Keratinocyte (primary cell): ENCODE data around the gene TP63. TPM values are rescaled to one million over a fixed set of nuclear protein-coding genes. Genes with fewer than 3 reads are reported as not detected.

Experiments
- DNase-seq: peaks from one replicate; pipeline ENCODE4 v3.0.0-alpha.2; 2011; ENCODE audit warnings: low read depth, missing footprints, low spot score
- FAIRE-seq: peaks from 2 replicates; lab custom pipeline; 2011; peaks lifted over from hg19 to GRCh38; lab: Jason Lieb, UNC
- H2AFZ ChIP-seq: 2 replicates; pipeline ENCODE4 v1.6.0; 2012; ENCODE audit warnings: low read length, control low read depth, inconsistent platforms; ENCODE audit not compliant: control insufficient read depth
- H3K27ac ChIP-seq: 2 replicates; pipeline ENCODE4 v1.5.1; 2011; ENCODE audit warnings: low read length; ENCODE audit not compliant: control insufficient read depth, insufficient read depth
- H3K27me3 ChIP-seq: 3 replicates; pipeline ENCODE4 v1.6.0; 2011; ENCODE audit warnings: low read length; ENCODE audit not compliant: control insufficient read depth, insufficient read depth; ENCODE audit errors: extremely low read depth
- H3K36me3 ChIP-seq, 2 experiments: 2 replicates in 1 of 2; 3 replicates in 1 of 2; pipeline ENCODE4 v1.5.1; 2011; ENCODE audit warnings: low read length in 2 of 2, mild to moderate bottlenecking in 1 of 2; ENCODE audit not compliant: control insufficient read depth in 2 of 2, insufficient read depth in 2 of 2; ENCODE audit errors: extremely low read depth in 1 of 2
- H3K4me1 ChIP-seq: 3 replicates; pipeline ENCODE4 v1.5.1; 2011; ENCODE audit warnings: low read length; ENCODE audit not compliant: control insufficient read depth, insufficient read depth; ENCODE audit errors: extremely low read depth
- H3K4me2 ChIP-seq: 3 replicates; pipeline ENCODE4 v1.6.0; 2011; ENCODE audit warnings: low read depth, low read length; ENCODE audit not compliant: control insufficient read depth, insufficient read depth; ENCODE audit errors: extremely low read depth
- H3K4me3 ChIP-seq, 3 experiments: fragments of 200-600 bp in 1 of 3; sonication (generic) in 1 of 3; 2 replicates in 2 of 3; 3 replicates in 1 of 3; pipeline ENCODE4 v1.5.1; 2011 to 2016; ENCODE audit warnings: low read length in 3 of 3, mild to moderate bottlenecking in 3 of 3, control low read depth in 2 of 3, inconsistent platforms in 1 of 3, low read depth in 1 of 3, mixed read lengths in 1 of 3, mixed run types in 1 of 3, moderate library complexity in 1 of 3; ENCODE audit not compliant: control insufficient read depth in 2 of 3, insufficient read depth in 2 of 3; ENCODE audit errors: extremely low read depth in 1 of 3
- H3K79me2 ChIP-seq: 2 replicates; pipeline ENCODE4 v1.6.0; 2012; ENCODE audit warnings: low read length; ENCODE audit not compliant: control insufficient read depth, insufficient read depth
- H3K9ac ChIP-seq: 3 replicates; pipeline ENCODE4 v1.6.0; 2011; ENCODE audit warnings: low read length; ENCODE audit not compliant: control insufficient read depth, insufficient read depth; ENCODE audit errors: extremely low read depth
- H3K9me1 ChIP-seq: 3 replicates; pipeline ENCODE4 v1.6.0; 2011; ENCODE audit warnings: low read length; ENCODE audit not compliant: control insufficient read depth, insufficient read depth; ENCODE audit errors: extremely low read depth
- H3K9me3 ChIP-seq: 2 replicates; pipeline ENCODE4 v1.5.1; 2012; ENCODE audit warnings: low read depth, low read length; ENCODE audit not compliant: control insufficient read depth
- H4K20me1 ChIP-seq: 3 replicates; pipeline ENCODE4 v1.6.0; 2011; ENCODE audit warnings: low read length; ENCODE audit not compliant: control insufficient read depth, insufficient read depth; ENCODE audit errors: extremely low read depth
- EZH2 ChIP-seq: IDR thresholded peaks from one replicate; pipeline ENCODE4 v1.6.1; 2012; ENCODE audit warnings: inconsistent platforms, mild to moderate bottlenecking, low read length, moderate library complexity
- dilution Hi-C: fragments of 300-500 bp; cut with MboI; formaldehyde crosslinking; loops from one replicate; pipeline ENCODE4 v1.7.0; 2020; ENCODE audit warnings: low sequenced_read_pairs; ENCODE audit not compliant: extremely low pct_ligation_motif_present
- polyA plus RNA-seq, 5 experiments: library from polyadenylated mRNA; depleted of rRNA in 3 of 5; stranded (reverse) in 3 of 5; stranded (forward) in 1 of 5; unstranded in 1 of 5; fragments of >200 nt; gene quantifications; 1 replicate in 1 of 5; 2 replicates in 3 of 5; 3 replicates in 1 of 5; pipeline versions ENCODE4 v1.2.1 to v1.2.3, GENCODE V29; 2011 to 2012; ENCODE audit warnings: missing spikeins in 2 of 5, low read depth in 1 of 5, low replicate concordance in 1 of 5
- TF ChIP-seq, protein P1 (sequence below), 3 experiments: IDR thresholded peaks in 1 of 3; conservative IDR thresholded peaks in 1 of 3; optimal IDR thresholded peaks in 1 of 3; 2 replicates in 2 of 3; 3 replicates in 1 of 3; pipeline versions ENCODE3 to v1.5.1; 2011; ENCODE audit warnings: low read length in 3 of 3, mild to moderate bottlenecking in 3 of 3, moderate library complexity in 2 of 3, control low read depth in 1 of 3, inconsistent platforms in 1 of 3; ENCODE audit not compliant: insufficient read depth in 2 of 3; ENCODE audit errors: extremely low read depth in 1 of 3

TP63 gene
- polyA plus RNA-seq, 1 donor (not counting 4 experiments of a cell fraction or from before 2014, with no cell fraction given), result 214 TPM

DNA sequence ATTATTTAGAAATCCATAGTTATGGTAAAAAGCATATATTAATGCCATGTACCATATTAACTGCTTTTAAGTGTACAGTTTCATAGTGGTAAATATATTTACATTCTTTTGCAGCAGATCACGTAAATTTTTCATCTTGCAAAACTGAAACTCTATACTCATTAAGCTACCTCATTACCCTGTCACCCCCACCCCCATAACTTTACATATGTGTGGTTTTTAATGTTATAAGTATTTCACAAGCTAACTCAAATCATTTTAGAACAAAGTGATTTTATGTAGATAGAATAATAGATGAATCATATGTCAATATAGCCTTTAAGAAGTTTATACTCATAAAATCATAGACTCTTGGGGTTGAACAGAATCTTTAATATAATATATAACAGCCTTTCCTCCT lies 7.1 kb upstream of the TP63 start:
- H4K20me1 ChIP-seq, result no peaks in the 10 kb centered on the region
- dilution Hi-C loops, result no loop called here

DNA sequence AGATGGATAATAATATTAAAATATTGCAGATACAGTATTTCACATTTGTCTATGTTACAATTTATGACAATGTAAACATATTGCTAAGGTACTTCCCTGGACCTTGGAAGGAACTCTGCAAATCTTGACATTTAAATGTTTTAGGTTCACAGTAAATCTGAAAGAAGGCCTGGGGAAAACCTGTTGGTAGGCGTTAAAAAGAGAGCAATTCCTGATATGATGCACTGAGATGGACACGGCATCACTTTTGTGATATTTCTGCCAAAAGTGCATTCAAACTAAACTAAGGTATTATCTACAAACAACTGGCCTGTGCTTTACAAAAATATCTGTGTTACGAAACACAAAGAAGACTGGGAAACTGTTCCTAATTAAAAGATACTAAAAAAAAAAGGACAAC lies 6.1 kb upstream of the TP63 start:
- dilution Hi-C loops, result no loop called here
- DNase-seq (no peak), FAIRE-seq (no peak)
- Histone ChIP-seq H3K36me3 (no peaks in the 10 kb centered on the region), H3K9ac (no peak overlapping the region), H4K20me1 (no peaks in the 10 kb centered on the region), H3K4me3 (no peak overlapping the region), H3K79me2 (no peaks in the 10 kb centered on the region), H3K9me3 (no peaks in the 10 kb centered on the region), H3K4me2 (no peak overlapping the region), H3K9me1 (no peaks in the 10 kb centered on the region), H2AFZ (no peak overlapping the region), H3K27me3 (no peaks in the 10 kb centered on the region), H3K27ac (no peak overlapping the region), H3K4me1 (no peaks in the 10 kb centered on the region)
- TF ChIP-seq, protein P1, sequence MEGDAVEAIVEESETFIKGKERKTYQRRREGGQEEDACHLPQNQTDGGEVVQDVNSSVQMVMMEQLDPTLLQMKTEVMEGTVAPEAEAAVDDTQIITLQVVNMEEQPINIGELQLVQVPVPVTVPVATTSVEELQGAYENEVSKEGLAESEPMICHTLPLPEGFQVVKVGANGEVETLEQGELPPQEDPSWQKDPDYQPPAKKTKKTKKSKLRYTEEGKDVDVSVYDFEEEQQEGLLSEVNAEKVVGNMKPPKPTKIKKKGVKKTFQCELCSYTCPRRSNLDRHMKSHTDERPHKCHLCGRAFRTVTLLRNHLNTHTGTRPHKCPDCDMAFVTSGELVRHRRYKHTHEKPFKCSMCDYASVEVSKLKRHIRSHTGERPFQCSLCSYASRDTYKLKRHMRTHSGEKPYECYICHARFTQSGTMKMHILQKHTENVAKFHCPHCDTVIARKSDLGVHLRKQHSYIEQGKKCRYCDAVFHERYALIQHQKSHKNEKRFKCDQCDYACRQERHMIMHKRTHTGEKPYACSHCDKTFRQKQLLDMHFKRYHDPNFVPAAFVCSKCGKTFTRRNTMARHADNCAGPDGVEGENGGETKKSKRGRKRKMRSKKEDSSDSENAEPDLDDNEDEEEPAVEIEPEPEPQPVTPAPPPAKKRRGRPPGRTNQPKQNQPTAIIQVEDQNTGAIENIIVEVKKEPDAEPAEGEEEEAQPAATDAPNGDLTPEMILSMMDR (optimal IDR thresholded peaks at IDR 0.05 in 1 of 3, IDR thresholded peaks at IDR 0.05 in 1 of 3, conservative IDR thresholded peaks at IDR 0.05 in 1 of 3; ENCODE audit: extremely low read depth in 1 of 3, insufficient read depth in 2 of 3, low read length in 3 of 3), result no peak
- no peak for TF ChIP-seq EZH2

More for the DNA sequence above, 7.1 kb upstream of the TP63 start:
- no peak for TF ChIP-seq EZH2
- TF ChIP-seq, protein P1 (optimal IDR thresholded peaks at IDR 0.05 in 1 of 3, IDR thresholded peaks at IDR 0.05 in 1 of 3, conservative IDR thresholded peaks at IDR 0.05 in 1 of 3; ENCODE audit: extremely low read depth in 1 of 3, insufficient read depth in 2 of 3, low read length in 3 of 3), result no peak
- H3K4me3 ChIP-seq, result no peak overlapping the region
- no peaks in the 10 kb centered on the region for H3K36me3 ChIP-seq
- no peaks in the 10 kb centered on the region for H3K4me1 ChIP-seq
- no peak for DNase-seq
- no peak overlapping the region for H3K27ac ChIP-seq
- no peak overlapping the region for H3K4me2 ChIP-seq
- H2AFZ ChIP-seq, result no peak overlapping the region
- H3K27me3 ChIP-seq, result no peaks in the 10 kb centered on the region
- FAIRE-seq, result no peak
- H3K9me3 ChIP-seq, result no peaks in the 10 kb centered on the region
- H3K9me1 ChIP-seq, result no peaks in the 10 kb centered on the region
- H3K9ac ChIP-seq, result no peak overlapping the region
- no peaks in the 10 kb centered on the region for H3K79me2 ChIP-seq
